CD1c-positive myeloid dendritic cell (primary cell): Measurements from ENCODE around the gene TRIO.
A peak's percentile ranks its signal among the peaks of the same experiment; 100 is the strongest.

ENCODE experiments used
- DNase-seq: peaks from one replicate; pipeline ENCODE4 v3.0.0-alpha.2; 2016; ENCODE audit errors: extremely low spot score

Gene TRIO

GRCh38 chr5:14323466-14323865, 180.3 kb downstream of the TRIO start:
- no peak for DNase-seq

GRCh38 chr5:14325369-14325768, 182.2 kb downstream of the TRIO start:
- DNase-seq = no peak

GRCh38 chr5:14326035-14326903, 183.1 kb downstream of the TRIO start:
- peak; percentile 16 for DNase-seq

GRCh38 chr5:14327624-14328023, 184.5 kb downstream of the TRIO start:
- DNase-seq = no peak

- DNase-seq = no peak
Measured at GRCh38 chr5:14328144-14328543, 185.0 kb downstream of the TRIO start.

GRCh38 chr5:14330291-14330690, 187.1 kb downstream of the TRIO start:
- peak; percentile 9 for DNase-seq

DNA sequence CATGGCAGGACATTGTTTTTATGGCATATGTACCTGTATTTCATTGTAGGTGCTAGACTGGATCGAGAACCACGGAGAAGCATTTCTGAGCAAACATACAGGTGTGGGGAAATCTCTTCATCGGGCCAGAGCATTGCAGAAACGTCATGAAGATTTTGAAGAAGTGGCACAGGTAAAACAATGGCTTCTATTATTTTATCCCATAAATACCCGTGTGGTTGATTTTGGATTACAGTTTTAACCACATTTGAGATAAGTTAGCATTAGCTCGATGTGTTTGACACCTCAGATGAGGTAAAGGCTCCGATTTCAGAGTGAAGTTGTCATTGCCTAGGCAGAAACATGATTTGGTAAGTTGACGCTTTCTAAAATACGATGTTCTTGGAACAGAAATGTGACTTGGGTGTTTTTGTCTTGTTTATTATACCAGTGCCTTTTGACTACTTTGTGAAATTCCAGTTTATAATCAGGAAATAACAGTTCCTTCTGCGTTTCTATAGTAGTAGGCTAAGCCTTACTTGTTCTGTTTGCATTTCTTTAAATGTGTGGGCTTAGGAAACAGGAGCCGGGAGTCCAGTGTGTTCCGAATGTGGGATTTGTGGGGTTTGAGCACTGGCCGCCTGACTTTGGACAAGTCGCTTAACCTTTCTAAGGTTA, 187.7 kb downstream of the TRIO start:
- peak; percentile 44 for DNase-seq

DNA sequence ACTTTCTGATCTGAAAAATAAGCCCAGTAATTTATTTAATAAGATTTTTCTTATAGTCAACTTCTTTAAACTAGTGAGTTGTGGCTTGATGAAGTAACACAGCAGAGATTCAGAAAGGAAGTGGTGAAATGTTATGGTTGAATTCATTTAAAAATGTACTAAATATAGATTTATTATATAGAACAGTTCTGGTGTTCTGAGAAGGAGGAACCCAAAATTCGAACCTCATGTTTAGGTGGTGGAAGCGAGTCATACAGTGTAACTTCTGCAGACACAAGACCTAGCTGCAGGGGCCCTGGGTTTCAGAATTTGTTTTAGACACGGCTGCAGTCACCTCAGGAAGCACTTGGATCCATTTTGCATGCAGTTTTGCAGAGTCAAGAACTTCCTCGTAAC, 188.2 kb downstream of the TRIO start:
- DNase-seq = peak; percentile 82

GRCh38 chr5:14332038-14332631, 189.0 kb downstream of the TRIO start:
- DNase-seq = no peak

DNA sequence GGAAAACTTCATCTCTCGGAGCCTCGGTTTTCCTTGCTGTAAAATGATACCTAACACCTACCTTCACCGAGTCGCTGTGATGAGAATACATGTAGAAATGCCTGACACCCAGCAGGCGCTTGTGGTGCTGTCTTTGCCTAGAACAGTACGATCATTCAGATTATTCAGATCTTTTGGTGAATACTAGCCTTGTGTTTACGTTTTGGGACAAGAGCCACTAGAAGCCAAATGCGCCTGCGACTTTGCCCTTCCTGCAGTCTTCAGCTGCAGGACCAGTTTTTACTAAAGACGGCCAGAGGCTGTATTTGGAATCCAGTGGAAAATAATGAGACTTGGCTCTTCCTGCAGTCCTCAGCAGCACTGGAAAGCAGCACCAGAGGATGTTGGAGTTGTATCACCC, 189.6 kb downstream of the TRIO start:
- no peak for DNase-seq

DNA sequence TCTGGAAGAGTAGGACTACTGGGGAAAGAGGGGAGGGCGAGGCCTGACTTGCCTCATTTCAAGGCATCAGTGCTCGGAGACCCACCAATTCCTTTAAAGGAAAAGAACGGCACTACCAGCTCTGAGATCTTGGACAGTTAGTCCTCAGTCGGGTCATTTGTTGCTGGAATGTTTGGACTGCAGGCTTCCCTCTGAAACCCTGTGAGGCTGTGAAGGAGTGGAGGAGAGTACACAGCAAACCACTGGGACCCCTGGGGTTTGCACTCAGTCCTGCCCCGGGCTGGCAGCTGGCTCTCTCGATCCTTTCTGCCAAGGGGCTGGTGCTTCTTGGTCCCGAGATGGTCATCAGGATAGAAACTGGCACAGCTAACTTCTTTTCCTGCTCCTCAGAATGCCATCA, 194.5 kb downstream of the TRIO start:
- no peak for DNase-seq

DNA sequence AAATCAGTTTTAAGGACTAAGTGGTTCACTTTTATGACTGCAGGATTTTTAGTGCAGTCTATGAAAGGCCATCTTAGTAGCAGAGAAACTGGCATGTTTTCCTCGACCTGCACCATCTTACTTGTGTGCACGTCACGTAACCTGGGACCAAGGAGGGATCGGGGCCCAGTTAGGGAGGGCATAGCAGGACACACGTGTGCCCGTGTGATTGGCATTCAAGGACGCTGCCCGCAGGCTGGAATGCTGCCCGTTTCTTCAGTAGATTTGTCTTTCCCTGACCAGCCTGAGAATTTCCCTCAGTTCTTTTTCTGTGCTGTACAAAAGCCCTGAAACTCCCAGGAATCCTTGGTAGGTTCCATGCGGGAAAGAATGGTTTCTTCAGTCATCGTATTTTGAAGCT, 196.3 kb downstream of the TRIO start:
- no peak for DNase-seq

DNA sequence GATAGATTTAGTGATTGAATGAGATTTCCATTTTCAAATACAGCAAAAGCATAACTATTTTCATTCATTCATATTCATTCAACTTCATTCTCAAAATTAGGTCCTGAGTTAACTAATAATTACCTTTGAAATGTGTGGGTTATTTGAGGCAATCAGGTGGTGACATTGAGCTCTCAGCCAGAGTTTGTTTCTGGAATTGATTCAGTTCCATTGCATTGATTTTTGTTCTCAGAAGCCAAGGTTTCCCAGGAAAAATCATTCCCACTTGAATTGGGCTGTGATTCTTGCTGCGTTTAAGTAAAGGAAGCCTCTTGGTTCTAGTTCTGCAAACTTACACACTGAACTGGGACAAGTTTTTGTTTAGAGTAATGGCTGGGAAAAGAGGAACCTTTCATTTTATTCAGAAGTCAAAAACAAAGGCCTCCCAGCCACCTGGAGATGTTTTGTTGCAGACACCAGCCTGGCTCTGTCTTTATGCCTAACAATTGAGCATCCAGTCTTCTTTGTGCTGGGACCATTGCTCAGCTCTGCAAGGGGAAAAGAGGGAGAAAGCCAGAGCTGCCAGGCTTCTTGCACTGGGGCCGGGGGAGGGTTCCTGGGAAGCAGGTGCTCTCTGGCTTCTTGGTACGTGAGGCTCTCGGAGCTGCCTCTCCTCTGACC, 198.6 kb downstream of the TRIO start:
- peak; percentile 58 for DNase-seq

DNA sequence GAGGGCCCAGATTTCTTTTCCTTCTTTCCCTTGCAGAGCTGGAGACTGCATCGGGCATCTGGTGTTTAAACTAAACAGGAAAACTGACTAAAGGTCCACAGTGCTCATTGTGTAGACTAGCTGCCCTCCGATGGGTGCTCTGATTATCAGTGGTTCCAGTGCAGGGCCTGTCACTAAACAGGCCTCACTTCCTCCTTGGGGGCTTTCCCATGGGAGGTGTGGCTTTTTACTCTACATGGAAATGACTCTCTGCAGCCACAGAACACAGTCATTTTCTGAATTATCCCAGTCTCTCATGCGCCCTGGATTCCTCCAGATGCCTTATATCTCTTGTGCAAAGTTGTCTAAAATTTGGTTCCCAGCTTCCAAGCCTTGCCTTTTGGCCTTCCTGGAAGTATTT, 199.2 kb downstream of the TRIO start:
- peak; percentile 76 for DNase-seq

- peak; percentile 66 for DNase-seq
Measured at GRCh38 chr5:14343376-14343775, 200.2 kb downstream of the TRIO start.

- no peak for DNase-seq
Measured at GRCh38 chr5:14347522-14347921, 204.4 kb downstream of the TRIO start.

DNA sequence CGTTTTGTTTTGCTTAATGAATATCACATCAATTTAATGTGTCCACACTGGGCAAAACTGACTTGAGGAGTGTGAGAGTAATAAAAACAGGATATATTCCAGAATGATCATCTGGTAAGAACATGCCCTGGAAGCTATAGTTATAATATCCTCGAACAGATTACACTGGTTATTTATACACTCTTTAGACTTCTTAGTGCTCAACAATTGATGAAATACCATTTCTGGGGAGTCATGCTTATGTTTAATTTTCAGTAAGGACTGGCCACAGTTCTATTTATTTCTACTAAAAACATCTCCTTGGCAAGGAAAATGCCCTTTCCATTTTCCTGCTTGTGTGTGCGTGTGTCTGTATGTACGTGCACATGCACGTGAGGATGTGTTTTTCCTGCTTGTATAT, 205.0 kb downstream of the TRIO start:
- DNase-seq = no peak

GRCh38 chr5:14349029-14349428, 205.9 kb downstream of the TRIO start:
- DNase-seq = no peak

GRCh38 chr5:14351086-14351661, 208.0 kb downstream of the TRIO start:
- DNase-seq = peak; percentile 68

DNA sequence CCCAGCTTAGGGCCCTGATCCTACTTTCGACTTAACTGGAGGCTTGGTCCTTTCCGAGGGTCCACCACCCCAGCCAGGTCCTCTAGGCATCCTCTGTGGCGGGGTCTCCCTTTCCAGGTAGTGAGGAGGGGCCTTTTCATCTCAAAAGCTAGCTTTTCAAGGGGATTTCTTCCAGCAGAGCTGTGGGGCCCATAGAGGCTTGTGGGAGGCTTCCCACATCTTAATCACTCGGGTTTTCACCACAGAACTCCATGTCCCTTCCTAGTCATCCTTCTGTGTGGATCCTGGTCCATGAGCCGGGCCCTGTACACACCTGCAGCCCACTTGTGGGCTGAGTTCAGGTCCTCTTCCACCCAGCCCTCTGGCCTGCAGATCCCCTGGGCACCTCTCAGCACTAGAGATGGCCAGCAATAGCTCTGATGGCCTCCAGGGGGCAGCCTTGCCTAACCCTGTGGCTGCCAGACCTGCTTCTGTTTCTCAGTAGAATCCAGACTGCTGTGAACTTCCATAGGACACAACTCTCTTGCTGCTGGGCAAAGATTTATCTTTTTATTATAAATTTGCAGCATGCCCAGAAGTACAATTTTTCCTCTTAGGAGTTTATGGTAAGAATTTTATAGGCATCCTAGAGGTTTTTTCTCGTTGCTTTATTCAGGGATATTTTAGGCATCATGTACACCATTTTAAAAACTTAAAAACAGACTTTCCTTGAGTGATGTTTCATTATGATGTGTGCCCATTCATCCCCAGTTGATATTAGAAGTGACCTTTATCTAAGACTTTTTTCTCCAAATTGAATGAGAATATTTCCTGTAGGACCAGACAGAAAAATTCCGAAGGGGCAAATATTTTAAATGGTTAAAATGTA, 208.9 kb downstream of the TRIO start:
- peak; percentile 78 for DNase-seq
